GM12878 (cell line): ENCODE measurements around the gene FRK. TPM values are rescaled to one million over a fixed set of nuclear protein-coding genes. Genes with fewer than 3 reads are reported as not detected.

Experiments used
- ATF7 ChIP-seq: fragments of 450-650 bp; IDR thresholded peaks from 2 replicates; pipeline ENCODE4 v1.6.1; 2016; ENCODE audit warnings: low read depth, mild to moderate bottlenecking
- BACH1 ChIP-seq: fragments of 450-650 bp; IDR thresholded peaks from 2 replicates; pipeline ENCODE4 v1.6.1; 2017; ENCODE audit warnings: mild to moderate bottlenecking, borderline replicate concordance
- BHLHE40 ChIP-seq, 2 experiments: fragments of 450-650 bp in 1 of 2; IDR thresholded peaks; 2 replicates each; pipeline ENCODE4 v1.6.1; 2011 to 2017; ENCODE audit warnings: low read depth in 2 of 2, borderline replicate concordance in 1 of 2, improper control_type of control experiment in 1 of 2, low read length in 1 of 2, mild to moderate bottlenecking in 1 of 2
- BMI1 ChIP-seq: fragments of 450-650 bp; IDR thresholded peaks from 2 replicates; pipeline ENCODE4 v1.6.1; 2016; ENCODE audit warnings: mild to moderate bottlenecking, moderate library complexity, borderline replicate concordance
- CHD2 ChIP-seq: IDR thresholded peaks from 2 replicates; pipeline ENCODE4 v1.6.1; 2011; ENCODE audit warnings: low read depth, low read length, improper control_type of control experiment, borderline replicate concordance
- CHD4 ChIP-seq: fragments of 200-600 bp; sonication (generic); IDR thresholded peaks from 2 replicates; pipeline ENCODE4 v1.6.1; 2016; ENCODE audit warnings: mild to moderate bottlenecking
- CREM ChIP-seq: IDR thresholded peaks from 2 replicates; pipeline ENCODE4 v1.6.1; 2014; ENCODE audit warnings: antibody characterized with exemption, low read depth
- DPF2 ChIP-seq: fragments of 450-650 bp; IDR thresholded peaks from 2 replicates; pipeline ENCODE4 v1.6.1; 2017; ENCODE audit warnings: mild to moderate bottlenecking
- EED ChIP-seq: sonication (generic); IDR thresholded peaks from 2 replicates; pipeline ENCODE4 v1.6.1; 2016; ENCODE audit warnings: antibody characterized with exemption, low read depth
- EP300 ChIP-seq, 2 experiments: fragments of 150-350 bp in 1 of 2; IDR thresholded peaks; 2 replicates each; pipeline ENCODE4 v1.6.1; 2011 to 2012; ENCODE audit warnings: low read depth in 2 of 2, low read length in 2 of 2, borderline replicate concordance in 1 of 2, improper control_type of control experiment in 1 of 2, inconsistent platforms in 1 of 2; ENCODE audit not compliant: control insufficient read depth in 1 of 2
- HDAC6 ChIP-seq: fragments of 200-600 bp; sonication (generic); IDR thresholded peaks from one replicate; pipeline ENCODE4 v1.8.0; 2017; ENCODE audit warnings: antibody characterized with exemption; ENCODE audit not compliant: unreplicated experiment
- IKZF1 ChIP-seq: fragments of 450-650 bp; conservative IDR thresholded peaks from 2 replicates; pipeline ENCODE4 v1.6.1; 2017; ENCODE audit warnings: antibody characterized with exemption, mild to moderate bottlenecking
- IKZF2 ChIP-seq, 2 experiments: fragments of 450-650 bp; IDR thresholded peaks; 2 replicates each; pipeline ENCODE4 v1.6.1; 2017; ENCODE audit warnings: mild to moderate bottlenecking in 2 of 2, moderate library complexity in 2 of 2
- JUNB ChIP-seq: IDR thresholded peaks from 2 replicates; pipeline ENCODE4 v1.6.1; 2016; ENCODE audit warnings: antibody characterized with exemption, mild to moderate bottlenecking
- KDM1A ChIP-seq: fragments of 200-600 bp; sonication (generic); IDR thresholded peaks from 2 replicates; pipeline ENCODE4 v1.6.1; 2016; ENCODE audit warnings: borderline replicate concordance
- MTA3 ChIP-seq: IDR thresholded peaks from 2 replicates; pipeline ENCODE4 v1.6.1; 2012; ENCODE audit warnings: low read length, inconsistent platforms, borderline replicate concordance
- MXI1 ChIP-seq: fragments of 150-350 bp; IDR thresholded peaks from 2 replicates; pipeline ENCODE4 v1.6.1; 2011; ENCODE audit warnings: low read depth, mild to moderate bottlenecking, inconsistent platforms, low read length, improper control_type of control experiment
- NFIC ChIP-seq: IDR thresholded peaks from 2 replicates; pipeline ENCODE4 v1.6.1; 2012; ENCODE audit warnings: low read depth, mild to moderate bottlenecking, inconsistent platforms, low read length, moderate library complexity
- NFYA ChIP-seq: IDR thresholded peaks from 2 replicates; pipeline ENCODE4 v1.6.1; 2011; ENCODE audit warnings: low read depth, mild to moderate bottlenecking, low read length, improper control_type of control experiment, borderline replicate concordance
- PML ChIP-seq: IDR thresholded peaks from 2 replicates; pipeline ENCODE4 v1.6.1; 2012; ENCODE audit warnings: low read length, inconsistent platforms
- POLR2AphosphoS5 ChIP-seq: IDR thresholded peaks from 2 replicates; pipeline ENCODE4 v1.6.1; 2011; ENCODE audit warnings: mild to moderate bottlenecking, low read length, inconsistent platforms
- RELA ChIP-seq: fragments of 450-650 bp; IDR thresholded peaks from 2 replicates; pipeline ENCODE4 v1.8.0; 2014; ENCODE audit warnings: borderline replicate concordance; ENCODE audit not compliant: partially characterized antibody
- RUNX3 ChIP-seq: IDR thresholded peaks from 2 replicates; pipeline ENCODE4 v1.6.1; 2012; ENCODE audit warnings: low read length, inconsistent platforms
- SIN3A ChIP-seq: IDR thresholded peaks from 2 replicates; pipeline ENCODE4 v1.6.1; 2012; ENCODE audit warnings: low read depth, low read length, improper control_type of control experiment
- SMAD1 ChIP-seq: fragments of 450-650 bp; IDR thresholded peaks from 2 replicates; pipeline ENCODE4 v1.6.1; 2018; ENCODE audit warnings: mild to moderate bottlenecking, low read depth; ENCODE audit not compliant: partially characterized antibody
- SPI1 ChIP-seq: IDR thresholded peaks from 2 replicates; pipeline ENCODE4 v1.6.1; 2011; ENCODE audit warnings: low read depth, mild to moderate bottlenecking, low read length, moderate library complexity, borderline replicate concordance; ENCODE audit not compliant: insufficient read depth
- STAT3 ChIP-seq: IDR thresholded peaks from 2 replicates; pipeline ENCODE4 v1.6.1; 2011; ENCODE audit warnings: low read depth, low read length, improper control_type of control experiment
- TCF12 ChIP-seq: IDR thresholded peaks from 2 replicates; pipeline ENCODE4 v1.6.1; 2011; ENCODE audit warnings: low read depth, mild to moderate bottlenecking, low read length
- ZNF622 ChIP-seq: fragments of 450-650 bp; IDR thresholded peaks from 2 replicates; pipeline ENCODE4 v1.6.1; 2017; ENCODE audit warnings: mild to moderate bottlenecking, inconsistent platforms
- polyA plus RNA-seq, 11 experiments: library from polyadenylated mRNA; depleted of rRNA in 4 of 11; unstranded in 6 of 11; stranded (reverse) in 5 of 11; fragments of >200 nt; fragmentation: Nextera tagmentation in 4 of 11; fragmentation: Illumina TruSeq in 1 of 11; extraction: Ambion mirVana in 4 of 11; extraction: Trizol in 1 of 11; gene quantifications; 1 replicate in 1 of 11; 2 replicates in 10 of 11; pipeline versions ENCODE4 v1.2.1 to v1.2.3, GENCODE V29; 2011 to 2016; ENCODE audit warnings: inconsistent platforms in 2 of 11, missing spikeins in 2 of 11, low read depth in 1 of 11
- total RNA-seq, 4 experiments: library from RNA; depleted of rRNA in 3 of 4; stranded (reverse); fragments of >200 nt in 3 of 4; fragmentation: Illumina TruSeq in 1 of 4; extraction: Trizol in 1 of 4; gene quantifications; 2 replicates each; pipeline versions ENCODE4 v1.2.1 to v1.2.3, GENCODE V29; 2013 to 2021
- TF ChIP-seq, protein P1 (sequence below): fragments of 450-650 bp; IDR thresholded peaks from 2 replicates; pipeline ENCODE4 v1.6.1; 2017; ENCODE audit warnings: mild to moderate bottlenecking, low read depth, inconsistent platforms; ENCODE audit not compliant: poor library complexity, severe bottlenecking
- TF ChIP-seq, protein P2 (sequence below): IDR thresholded peaks from 2 replicates; pipeline ENCODE4 v1.6.1; 2011; ENCODE audit warnings: borderline replicate concordance, low read depth, mild to moderate bottlenecking, moderate library complexity, low read length; ENCODE audit not compliant: insufficient read depth, poor library complexity, severe bottlenecking

Gene FRK
- total and polyA plus RNA-seq, 10 of the 15 experiments (the other 5 are each of a cell fraction or from before 2014, with no cell fraction given), result 0.29 to 2.4 (median 1.2) TPM

DNA sequence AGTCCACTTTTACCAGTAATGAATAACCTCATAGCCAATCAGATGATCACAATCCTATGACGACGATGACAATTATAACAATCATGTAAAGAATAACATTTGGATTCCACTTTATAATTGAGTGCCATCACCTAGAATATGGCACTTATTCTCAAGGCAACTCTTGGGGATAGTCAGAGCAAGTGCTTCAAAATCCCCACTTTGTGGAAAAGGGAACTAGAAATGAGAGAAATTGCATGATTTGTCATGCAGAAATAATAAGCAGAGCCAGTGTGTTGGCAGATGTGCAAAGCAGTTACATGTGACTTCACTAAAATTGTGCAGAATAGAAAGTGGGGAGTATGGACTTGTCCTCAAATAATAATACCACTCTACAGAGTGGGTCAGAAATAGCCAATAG, 41.3 kb downstream of the FRK start (continued):
- TF ChIP-seq KDM1A (no peak), RUNX3 (peak; percentile 53), BACH1 (peak; percentile 65; the same call in 1 of the 2 replicates), IKZF2 (IDR thresholded peaks at IDR 0.05) (peak; percentile 87 to 89), EP300 (IDR thresholded peaks at IDR 0.05; ENCODE audit: borderline replicate concordance in 1 of 2, control insufficient read depth in 1 of 2, low read depth in 2 of 2, low read length in 2 of 2) (peak; percentile 50 to 86; a peak in 2 of 4 replicates), TCF12 (0 out of 2 replicates have a peak, but pooled peaks have one; percentile 25), SMAD1 (peak; percentile 23), EED (peak; percentile 60), NFYA (no peak), MXI1 (no peak), STAT3 (peak; percentile 59; the same call in 1 of the 2 replicates), CHD2 (peak; percentile 37; the same call in 1 of the 2 replicates), SPI1 (peak; percentile 72), CREM (0 out of 2 replicates have a peak, but pooled peaks have one; percentile 27), MTA3 (no peak), BHLHE40 (IDR thresholded peaks at IDR 0.05; ENCODE audit: borderline replicate concordance in 1 of 2, low read depth in 2 of 2, low read length in 1 of 2) (peak; percentile 63 to 74; a peak in 3 of 4 replicates), HDAC6 (no peak), IKZF1 (peak; percentile 78), RELA (peak; percentile 7), ATF7 (peak; percentile 73), SIN3A (no peak), DPF2 (peak; percentile 81), CHD4 (no peak), POLR2AphosphoS5 (no peak), ZNF622 (no peak), JUNB (0 out of 2 replicates have a peak, but pooled peaks have one; percentile 29), PML (peak; percentile 34; the same call in 1 of the 2 replicates), NFIC (peak; percentile 71), BMI1 (peak; percentile 52; the same call in 1 of the 2 replicates)
- TF ChIP-seq, protein P1, sequence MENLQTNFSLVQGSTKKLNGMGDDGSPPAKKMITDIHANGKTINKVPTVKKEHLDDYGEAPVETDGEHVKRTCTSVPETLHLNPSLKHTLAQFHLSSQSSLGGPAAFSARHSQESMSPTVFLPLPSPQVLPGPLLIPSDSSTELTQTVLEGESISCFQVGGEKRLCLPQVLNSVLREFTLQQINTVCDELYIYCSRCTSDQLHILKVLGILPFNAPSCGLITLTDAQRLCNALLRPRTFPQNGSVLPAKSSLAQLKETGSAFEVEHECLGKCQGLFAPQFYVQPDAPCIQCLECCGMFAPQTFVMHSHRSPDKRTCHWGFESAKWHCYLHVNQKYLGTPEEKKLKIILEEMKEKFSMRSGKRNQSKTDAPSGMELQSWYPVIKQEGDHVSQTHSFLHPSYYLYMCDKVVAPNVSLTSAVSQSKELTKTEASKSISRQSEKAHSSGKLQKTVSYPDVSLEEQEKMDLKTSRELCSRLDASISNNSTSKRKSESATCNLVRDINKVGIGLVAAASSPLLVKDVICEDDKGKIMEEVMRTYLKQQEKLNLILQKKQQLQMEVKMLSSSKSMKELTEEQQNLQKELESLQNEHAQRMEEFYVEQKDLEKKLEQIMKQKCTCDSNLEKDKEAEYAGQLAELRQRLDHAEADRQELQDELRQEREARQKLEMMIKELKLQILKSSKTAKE, result peak; percentile 70
- TF ChIP-seq, protein P2, sequence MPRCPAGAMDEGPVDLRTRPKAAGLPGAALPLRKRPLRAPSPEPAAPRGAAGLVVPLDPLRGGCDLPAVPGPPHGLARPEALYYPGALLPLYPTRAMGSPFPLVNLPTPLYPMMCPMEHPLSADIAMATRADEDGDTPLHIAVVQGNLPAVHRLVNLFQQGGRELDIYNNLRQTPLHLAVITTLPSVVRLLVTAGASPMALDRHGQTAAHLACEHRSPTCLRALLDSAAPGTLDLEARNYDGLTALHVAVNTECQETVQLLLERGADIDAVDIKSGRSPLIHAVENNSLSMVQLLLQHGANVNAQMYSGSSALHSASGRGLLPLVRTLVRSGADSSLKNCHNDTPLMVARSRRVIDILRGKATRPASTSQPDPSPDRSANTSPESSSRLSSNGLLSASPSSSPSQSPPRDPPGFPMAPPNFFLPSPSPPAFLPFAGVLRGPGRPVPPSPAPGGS, result peak; percentile 32
